Measurements from ENCODE around the gene CMTM8. TPM values are rescaled to one million over a fixed set of nuclear protein-coding genes. Genes with fewer than 3 reads are reported as not detected.

CMTM8 gene
- polyA plus RNA-seq, 4 donors: 5.4 to 41.3 (median 8.0) TPM

DNA sequence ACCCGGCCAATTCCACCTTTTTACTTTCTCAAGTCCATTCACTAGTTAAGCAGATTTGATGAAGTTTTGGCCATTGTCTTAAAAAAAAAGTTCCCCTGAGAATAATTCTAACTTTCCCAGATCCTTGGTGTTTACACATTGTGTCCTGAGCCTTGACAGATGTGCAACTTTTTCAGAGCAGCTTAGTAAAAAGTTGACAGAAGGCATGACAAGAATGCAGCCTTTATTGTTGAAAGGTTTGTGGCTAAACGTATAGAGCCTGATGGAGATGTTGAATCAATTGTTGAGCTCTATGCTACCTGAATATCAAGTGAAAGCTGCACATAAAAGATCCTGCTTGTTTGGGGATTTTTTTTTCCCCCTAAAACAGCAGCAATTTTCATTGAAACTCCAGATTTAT, 77.8 kb downstream of the CMTM8 start:
- 71 to 84% (median 75%) methylated on average over 2 of the region's 2 CpGs for WGBS, 3 donors

DNA sequence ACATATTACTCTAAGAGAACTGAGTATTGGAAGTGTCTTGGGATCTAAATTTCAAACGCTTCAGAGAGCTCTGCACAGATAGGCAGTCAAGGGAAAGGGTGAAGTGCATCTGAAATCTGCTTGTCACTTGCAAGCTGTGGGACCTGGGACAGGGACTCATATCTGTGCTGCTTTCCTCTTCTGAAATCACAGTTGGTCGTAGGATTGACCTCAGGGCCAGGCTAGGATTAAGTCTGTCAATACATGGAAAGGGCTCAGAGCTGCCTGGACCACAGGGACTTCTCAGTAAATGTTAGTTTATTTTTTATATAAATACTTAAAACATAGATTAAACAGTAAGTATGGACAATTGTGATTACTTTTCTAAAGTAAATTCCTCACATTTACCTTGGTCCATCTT, 78.5 kb downstream of the CMTM8 start:
- DNase-seq (no peak), FAIRE-seq (no peak)
- Histone ChIP-seq H3K36me3 (ENCODE audit: control insufficient read depth in 3 of 3, insufficient read depth in 2 of 3, low read depth in 1 of 3, low read length in 3 of 3) (no peaks in the 10 kb centered on the region), H3K4me1 (ENCODE audit: control insufficient read depth in 3 of 3, insufficient read depth in 2 of 3, low read depth in 1 of 3, low read length in 2 of 3) (no peaks in the 10 kb centered on the region), H3K27me3 (ENCODE audit: control insufficient read depth in 3 of 3, insufficient read depth in 3 of 3, low read length in 3 of 3) (no peaks in the 10 kb centered on the region), H3K27ac (ENCODE audit: low read depth in 1 of 3, low read length in 2 of 3) (no peak overlapping the region), H3K9me3 (ENCODE audit: control insufficient read depth in 2 of 2, insufficient read depth in 1 of 2, low read depth in 1 of 2, low read length in 1 of 2) (no peaks in the 10 kb centered on the region), H3K4me3 (ENCODE audit: low read depth in 1 of 3, low read length in 3 of 3) (no peak overlapping the region)
- WGBS, 3 donors: 53 to 60% (median 55%) methylated on average over 2 of the region's 2 CpGs

More for the DNA sequence above, 77.8 kb downstream of the CMTM8 start:
- no peak for DNase-seq
- no peak for FAIRE-seq
- H3K9me3 ChIP-seq (ENCODE audit: control insufficient read depth in 2 of 2, insufficient read depth in 1 of 2, low read depth in 1 of 2, low read length in 1 of 2): no peaks in the 10 kb centered on the region
- no peak overlapping the region for H3K4me3 ChIP-seq (ENCODE audit: low read depth in 1 of 3, low read length in 3 of 3)
- H3K27me3 ChIP-seq (ENCODE audit: control insufficient read depth in 3 of 3, insufficient read depth in 3 of 3, low read length in 3 of 3): no peaks in the 10 kb centered on the region
- no peaks in the 10 kb centered on the region for H3K36me3 ChIP-seq (ENCODE audit: control insufficient read depth in 3 of 3, insufficient read depth in 2 of 3, low read depth in 1 of 3, low read length in 3 of 3)
- H3K27ac ChIP-seq (ENCODE audit: low read depth in 1 of 3, low read length in 2 of 3): no peak overlapping the region
- no peaks in the 10 kb centered on the region for H3K4me1 ChIP-seq (ENCODE audit: control insufficient read depth in 3 of 3, insufficient read depth in 2 of 3, low read depth in 1 of 3, low read length in 2 of 3)

DNA sequence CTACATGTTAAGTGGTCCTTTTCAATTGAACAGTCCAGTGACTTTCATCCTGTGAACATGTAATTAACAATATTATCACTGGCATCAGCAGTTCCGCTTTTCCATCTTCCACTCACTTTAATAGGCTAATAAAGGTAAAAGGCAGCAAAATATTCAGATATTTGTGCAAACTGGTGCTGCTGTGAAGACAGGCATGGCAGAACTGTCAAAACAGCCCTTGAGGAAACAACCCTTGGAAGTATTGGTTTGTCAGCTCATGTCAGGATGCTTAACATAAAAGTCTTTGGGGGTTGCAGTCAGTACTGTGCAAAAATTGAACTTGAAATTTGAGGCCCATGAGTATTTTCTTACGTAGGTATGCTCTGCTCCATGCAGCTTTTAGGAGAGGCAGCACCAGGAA, 81.1 kb downstream of the CMTM8 start:
- no peak for DNase-seq
- no peaks in the 10 kb centered on the region for H3K27me3 ChIP-seq (ENCODE audit: control insufficient read depth in 3 of 3, insufficient read depth in 3 of 3, low read length in 3 of 3)
- H3K9me3 ChIP-seq (ENCODE audit: control insufficient read depth in 2 of 2, insufficient read depth in 1 of 2, low read depth in 1 of 2, low read length in 1 of 2): no peaks in the 10 kb centered on the region
- H3K27ac ChIP-seq (ENCODE audit: low read depth in 1 of 3, low read length in 2 of 3): no peak overlapping the region
- H3K4me1 ChIP-seq (ENCODE audit: control insufficient read depth in 3 of 3, insufficient read depth in 2 of 3, low read depth in 1 of 3, low read length in 2 of 3): no peaks in the 10 kb centered on the region
- 96 to 99% (median 98%) methylated on average over 2 of the region's 2 CpGs for WGBS, 3 donors
- no peaks in the 10 kb centered on the region for H3K36me3 ChIP-seq (ENCODE audit: control insufficient read depth in 3 of 3, insufficient read depth in 2 of 3, low read depth in 1 of 3, low read length in 3 of 3)
- no peak for FAIRE-seq
- H3K4me3 ChIP-seq (ENCODE audit: low read depth in 1 of 3, low read length in 3 of 3): no peak overlapping the region

DNA sequence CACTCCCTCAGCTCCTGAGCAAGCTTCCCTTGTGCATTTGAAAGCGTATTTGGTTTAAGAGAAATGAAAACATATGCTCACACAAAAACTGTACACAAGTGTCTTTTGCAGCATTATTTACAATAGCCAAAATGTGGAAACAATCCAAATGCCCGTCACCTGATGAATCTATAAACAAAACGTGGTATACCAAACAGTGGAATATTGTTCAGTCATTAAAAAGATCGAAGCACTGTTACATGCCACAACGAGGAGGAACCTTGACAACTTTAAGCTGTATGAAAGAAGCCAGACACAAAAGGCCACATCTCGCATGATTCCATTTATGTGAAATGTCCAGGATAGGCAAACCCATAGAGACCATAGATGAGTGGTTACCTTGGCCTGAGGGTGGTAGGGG, 81.6 kb downstream of the CMTM8 start:
- WGBS, 3 donors: 86 to 90% (median 89%) methylated on average over 6 of the region's 6 CpGs
- FAIRE-seq: no peak

DNA sequence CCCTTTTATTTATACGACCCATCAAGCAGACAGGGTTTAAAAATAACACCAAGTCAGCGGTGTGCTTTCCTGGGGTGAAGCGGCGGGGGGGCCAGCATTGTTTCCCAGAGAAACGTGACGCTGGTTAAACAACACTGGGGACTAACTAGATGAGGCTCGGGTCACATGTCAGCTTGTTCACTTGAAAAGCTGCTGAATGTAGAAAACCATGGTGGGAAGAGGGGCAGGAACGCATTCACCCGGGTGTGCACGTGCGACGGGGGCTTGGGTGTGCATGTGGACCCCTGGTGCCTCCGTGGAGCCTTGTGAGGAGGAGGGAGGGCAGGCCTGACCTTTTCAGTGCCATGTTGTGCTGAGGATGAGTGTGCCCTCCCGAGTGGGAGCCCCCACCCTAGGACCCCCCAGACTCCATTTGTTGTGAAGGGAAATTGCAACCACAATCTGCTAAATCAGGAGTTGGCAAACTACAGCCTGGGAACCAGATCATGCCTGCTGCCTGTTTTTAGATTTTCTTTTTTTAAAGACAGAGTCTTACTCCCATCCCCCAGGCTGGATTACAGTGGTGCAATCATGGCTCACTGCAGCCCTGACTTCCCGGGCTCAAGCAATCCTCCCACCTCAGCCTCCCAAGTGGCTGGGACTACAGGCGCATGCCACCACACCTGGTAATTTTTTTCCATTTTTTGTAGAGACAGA, 82.8 kb downstream of the CMTM8 start:
- DNase-seq: no peak
- Histone ChIP-seq H3K27me3 (ENCODE audit: control insufficient read depth in 3 of 3, insufficient read depth in 3 of 3, low read length in 3 of 3) (no peaks in the 10 kb centered on the region), H3K27ac (ENCODE audit: low read depth in 1 of 3, low read length in 2 of 3) (no peak overlapping the region), H3K9me3 (ENCODE audit: control insufficient read depth in 2 of 2, insufficient read depth in 1 of 2, low read depth in 1 of 2, low read length in 1 of 2) (no peaks in the 10 kb centered on the region), H3K4me3 (ENCODE audit: low read depth in 1 of 3, low read length in 3 of 3) (no peak overlapping the region), H3K4me1 (ENCODE audit: control insufficient read depth in 3 of 3, insufficient read depth in 2 of 3, low read depth in 1 of 3, low read length in 2 of 3) (no peaks in the 10 kb centered on the region), H3K36me3 (ENCODE audit: control insufficient read depth in 3 of 3, insufficient read depth in 2 of 3, low read depth in 1 of 3, low read length in 3 of 3) (no peaks in the 10 kb centered on the region)
- FAIRE-seq: no peak
- WGBS, 3 donors: 61 to 92% (median 78%) methylated on average over 16 of the region's 16 CpGs

More for the DNA sequence above, 81.6 kb downstream of the CMTM8 start:
- no peaks in the 10 kb centered on the region for H3K9me3 ChIP-seq (ENCODE audit: control insufficient read depth in 2 of 2, insufficient read depth in 1 of 2, low read depth in 1 of 2, low read length in 1 of 2)
- DNase-seq: no peak
- H3K27ac ChIP-seq (ENCODE audit: low read depth in 1 of 3, low read length in 2 of 3): no peak overlapping the region
- no peaks in the 10 kb centered on the region for H3K4me1 ChIP-seq (ENCODE audit: control insufficient read depth in 3 of 3, insufficient read depth in 2 of 3, low read depth in 1 of 3, low read length in 2 of 3)
- H3K4me3 ChIP-seq (ENCODE audit: low read depth in 1 of 3, low read length in 3 of 3): no peak overlapping the region
- no peaks in the 10 kb centered on the region for H3K36me3 ChIP-seq (ENCODE audit: control insufficient read depth in 3 of 3, insufficient read depth in 2 of 3, low read depth in 1 of 3, low read length in 3 of 3)
- no peaks in the 10 kb centered on the region for H3K27me3 ChIP-seq (ENCODE audit: control insufficient read depth in 3 of 3, insufficient read depth in 3 of 3, low read length in 3 of 3)

DNA sequence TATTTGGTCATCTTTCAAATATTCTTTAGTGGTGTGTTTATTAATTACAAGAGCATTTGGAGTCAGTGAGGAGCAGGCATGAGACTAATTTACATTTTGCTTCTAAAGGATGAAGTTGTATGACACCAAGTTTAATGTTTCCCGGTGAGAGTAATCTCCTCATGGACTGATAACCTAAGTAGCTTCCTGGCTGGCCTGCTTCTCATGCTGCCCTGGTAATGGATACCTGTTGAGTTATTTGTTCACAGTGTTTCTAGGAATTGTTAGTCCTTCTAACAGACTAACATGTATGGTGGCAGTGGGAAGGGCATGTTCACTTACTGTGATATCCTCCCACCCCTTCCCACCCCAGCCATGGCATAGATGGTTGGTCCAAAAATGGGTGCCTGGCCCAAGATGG, 83.8 kb downstream of the CMTM8 start:
- Histone ChIP-seq H3K36me3 (ENCODE audit: control insufficient read depth in 3 of 3, insufficient read depth in 2 of 3, low read depth in 1 of 3, low read length in 3 of 3) (no peaks in the 10 kb centered on the region), H3K4me3 (ENCODE audit: low read depth in 1 of 3, low read length in 3 of 3) (no peak overlapping the region), H3K27ac (ENCODE audit: low read depth in 1 of 3, low read length in 2 of 3) (no peak overlapping the region), H3K27me3 (ENCODE audit: control insufficient read depth in 3 of 3, insufficient read depth in 3 of 3, low read length in 3 of 3) (no peaks in the 10 kb centered on the region), H3K4me1 (ENCODE audit: control insufficient read depth in 3 of 3, insufficient read depth in 2 of 3, low read depth in 1 of 3, low read length in 2 of 3) (no peaks in the 10 kb centered on the region), H3K9me3 (ENCODE audit: control insufficient read depth in 2 of 2, insufficient read depth in 1 of 2, low read depth in 1 of 2, low read length in 1 of 2) (no peaks in the 10 kb centered on the region)
- DNase-seq (no peak), FAIRE-seq (no peak)
- WGBS, 3 donors: 68 to 80% (median 73%) methylated on average over 1 of the region's 1 CpG

DNA sequence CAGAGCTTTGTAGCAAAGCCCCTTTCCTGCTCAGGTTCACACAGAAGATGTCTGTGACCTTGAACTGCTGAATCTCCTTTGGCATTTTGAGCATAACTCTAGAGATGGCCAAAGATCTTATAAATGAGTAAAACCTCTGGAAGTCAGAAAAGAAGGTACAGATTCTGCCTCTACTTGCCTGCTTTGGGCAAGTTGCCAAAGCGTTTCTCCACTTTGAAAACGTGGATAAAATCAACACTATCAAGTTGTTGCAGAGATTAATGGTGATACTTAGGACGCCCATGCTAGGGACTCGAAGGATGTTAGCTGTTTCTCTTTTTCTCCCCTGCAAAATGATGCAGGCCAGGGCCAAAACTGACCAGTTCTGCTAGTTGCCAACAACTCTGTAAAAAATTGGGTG, 85.1 kb downstream of the CMTM8 start:
- no peaks in the 10 kb centered on the region for H3K4me1 ChIP-seq (ENCODE audit: control insufficient read depth in 3 of 3, insufficient read depth in 2 of 3, low read depth in 1 of 3, low read length in 2 of 3)
- no peaks in the 10 kb centered on the region for H3K36me3 ChIP-seq (ENCODE audit: control insufficient read depth in 3 of 3, insufficient read depth in 2 of 3, low read depth in 1 of 3, low read length in 3 of 3)
- WGBS, 3 donors: 65 to 70% (median 66%) methylated on average over 4 of the region's 4 CpGs
- H3K9me3 ChIP-seq (ENCODE audit: control insufficient read depth in 2 of 2, insufficient read depth in 1 of 2, low read depth in 1 of 2, low read length in 1 of 2): no peaks in the 10 kb centered on the region
- FAIRE-seq: no peak
- H3K27me3 ChIP-seq (ENCODE audit: control insufficient read depth in 3 of 3, insufficient read depth in 3 of 3, low read length in 3 of 3): no peaks in the 10 kb centered on the region
- no peak overlapping the region for H3K4me3 ChIP-seq (ENCODE audit: low read depth in 1 of 3, low read length in 3 of 3)
- no peak overlapping the region for H3K27ac ChIP-seq (ENCODE audit: low read depth in 1 of 3, low read length in 2 of 3)
- DNase-seq: no peak

DNA sequence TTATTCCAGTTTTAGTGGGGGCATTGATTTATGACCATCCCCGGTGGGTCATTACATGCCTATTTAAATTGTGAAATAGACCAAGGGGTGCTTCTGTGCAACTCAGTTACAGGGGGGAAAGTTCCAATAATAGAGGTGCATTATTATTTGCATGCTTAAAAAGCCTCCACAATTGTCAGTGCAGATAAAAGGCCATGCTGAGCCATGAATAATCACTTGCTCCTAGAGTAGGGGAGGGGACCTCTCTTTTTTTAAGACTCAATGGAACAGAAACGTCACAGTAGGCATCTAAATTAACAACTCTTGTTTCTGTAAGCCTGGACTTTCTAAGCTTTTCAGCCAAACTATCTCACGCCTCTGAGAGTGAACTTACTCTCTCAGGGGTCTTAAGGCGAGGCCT, 86.7 kb downstream of the CMTM8 start:
- H3K4me3 ChIP-seq (ENCODE audit: low read depth in 1 of 3, low read length in 3 of 3): no peak overlapping the region
- WGBS, 3 donors: 89 to 90% (median 89%) methylated on average over 4 of the region's 4 CpGs
- H3K36me3 ChIP-seq (ENCODE audit: control insufficient read depth in 3 of 3, insufficient read depth in 2 of 3, low read depth in 1 of 3, low read length in 3 of 3): no peaks in the 10 kb centered on the region
- FAIRE-seq (no peak), DNase-seq (no peak)
- H3K27ac ChIP-seq (ENCODE audit: low read depth in 1 of 3, low read length in 2 of 3): no peak overlapping the region
- no peaks in the 10 kb centered on the region for H3K9me3 ChIP-seq (ENCODE audit: control insufficient read depth in 2 of 2, insufficient read depth in 1 of 2, low read depth in 1 of 2, low read length in 1 of 2)
- no peaks in the 10 kb centered on the region for H3K4me1 ChIP-seq (ENCODE audit: control insufficient read depth in 3 of 3, insufficient read depth in 2 of 3, low read depth in 1 of 3, low read length in 2 of 3)
- H3K27me3 ChIP-seq (ENCODE audit: control insufficient read depth in 3 of 3, insufficient read depth in 3 of 3, low read length in 3 of 3): no peaks in the 10 kb centered on the region

DNA sequence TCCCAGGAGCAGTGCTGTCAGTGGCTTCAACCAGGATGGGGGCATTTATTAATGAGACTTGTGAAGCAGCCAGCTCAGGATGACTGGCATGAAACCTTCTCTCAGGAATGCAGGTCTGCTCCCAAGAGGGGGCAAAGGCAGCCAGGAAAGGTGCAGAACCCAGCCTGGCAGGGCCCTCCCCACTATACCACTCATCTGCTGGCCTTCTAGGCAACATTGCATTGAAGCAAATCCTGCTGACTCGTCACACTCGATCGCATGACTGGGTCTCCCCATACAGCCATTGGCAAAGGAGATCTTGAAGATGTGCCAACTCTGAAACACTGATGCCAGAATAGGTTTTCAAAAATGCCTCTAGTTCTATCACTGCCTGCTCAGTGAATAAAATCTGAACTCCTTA, 87.4 kb downstream of the CMTM8 start:
- Histone ChIP-seq H3K4me1 (ENCODE audit: control insufficient read depth in 3 of 3, insufficient read depth in 2 of 3, low read depth in 1 of 3, low read length in 2 of 3) (no peaks in the 10 kb centered on the region), H3K27ac (ENCODE audit: low read depth in 1 of 3, low read length in 2 of 3) (no peak overlapping the region)
- no peak for FAIRE-seq

More for the DNA sequence above, 87.4 kb downstream of the CMTM8 start:
- H3K27me3 ChIP-seq (ENCODE audit: control insufficient read depth in 3 of 3, insufficient read depth in 3 of 3, low read length in 3 of 3): no peaks in the 10 kb centered on the region
- DNase-seq: no peak
- H3K4me3 ChIP-seq (ENCODE audit: low read depth in 1 of 3, low read length in 3 of 3): no peak overlapping the region
- 91 to 97% (median 93%) methylated on average over 3 of the region's 3 CpGs for WGBS, 3 donors
- no peaks in the 10 kb centered on the region for H3K36me3 ChIP-seq (ENCODE audit: control insufficient read depth in 3 of 3, insufficient read depth in 2 of 3, low read depth in 1 of 3, low read length in 3 of 3)
- H3K9me3 ChIP-seq (ENCODE audit: control insufficient read depth in 2 of 2, insufficient read depth in 1 of 2, low read depth in 1 of 2, low read length in 1 of 2): no peaks in the 10 kb centered on the region

Data from small intestine (tissue), 7 donors.